WTC11 (cell line): ENCODE measurements around the gene OOSP1. TPM values are rescaled to one million over a fixed set of nuclear protein-coding genes. Genes with fewer than 3 reads are reported as not detected.
"Not testable (repeated sequence)": the region's sequence is repeated elsewhere in the genome, so short reads cannot be mapped to it uniquely, and the experiment has no call there.

Experiments used
- ATAC-seq: fragments of 200-7000 bp; cut with Tn5 transposase; 2 replicates; pipeline ENCODE4 v1.10.0; 2021; ENCODE audit warnings: mild to moderate bottlenecking, moderate library complexity
- CTCF ChIA-PET: fragments of 300-600 bp; sonication (Branson Sonifier 250); formaldehyde crosslinking; loops from one replicate; lab custom pipeline; 2021; ENCODE audit warnings: antibody characterized with exemption; lab: Charles Lee
- POLR2A ChIA-PET: fragments of 350-600 bp; sonication (Branson Sonifier 250); formaldehyde crosslinking; loops from one replicate; lab custom pipeline; 2021; ENCODE audit warnings: antibody characterized with exemption; lab: Charles Lee
- DNase-seq: peaks from one replicate; pipeline ENCODE4 v3.0.0; 2021; ENCODE audit warnings: low spot score
- H3K27ac Mint-ChIP-seq: 2 replicates; pipeline ENCODE4 v1.8.0; 2021; ENCODE audit warnings: mixed read lengths
- H3K27me3 Mint-ChIP-seq: 2 replicates; pipeline ENCODE4 v1.8.0; 2021; ENCODE audit warnings: low read depth, mild to moderate bottlenecking, moderate library complexity, mixed read lengths
- H3K36me3 Mint-ChIP-seq: 2 replicates; pipeline ENCODE4 v1.8.0; 2021; ENCODE audit warnings: mixed read lengths
- H3K4me1 Mint-ChIP-seq: 2 replicates; pipeline ENCODE4 v1.8.0; 2022; ENCODE audit warnings: mixed read lengths
- H3K4me3 Mint-ChIP-seq: 2 replicates; pipeline ENCODE4 v1.8.0; 2021; ENCODE audit warnings: mild to moderate bottlenecking, moderate library complexity, mixed read lengths
- H3K9me3 Mint-ChIP-seq: 2 replicates; pipeline ENCODE4 v1.8.0; 2021; ENCODE audit warnings: mixed read lengths
- ELF4 ChIP-seq: sonication (generic); formaldehyde crosslinking; IDR thresholded peaks from 2 replicates; pipeline ENCODE4 v1.8.1; 2022; ENCODE audit warnings: low read depth, mild to moderate bottlenecking, moderate library complexity, missing genetic modification reagents
- ETV6 ChIP-seq: sonication (generic); formaldehyde crosslinking; IDR thresholded peaks from 2 replicates; pipeline ENCODE4 v1.8.1; 2022; ENCODE audit warnings: mild to moderate bottlenecking, missing genetic modification reagents
- GTF2I ChIP-seq: fragments of 250-450 bp; sonication (Bioruptor Pico); conservative IDR thresholded peaks from 2 replicates; pipeline ENCODE4 v1.4.0; 2021; ENCODE audit warnings: mild to moderate bottlenecking
- KAT7 ChIP-seq: sonication (generic); formaldehyde crosslinking; IDR thresholded peaks from 2 replicates; pipeline ENCODE4 v1.8.1; 2023; ENCODE audit warnings: missing genetic modification reagents, mild to moderate bottlenecking, borderline replicate concordance
- MYBL2 ChIP-seq: sonication (generic); formaldehyde crosslinking; IDR thresholded peaks from 2 replicates; pipeline ENCODE4 v1.8.1; 2023; ENCODE audit warnings: mild to moderate bottlenecking, moderate library complexity, missing genetic modification reagents
- OVOL2 ChIP-seq: fragments of 250-450 bp; sonication (Bioruptor Pico); IDR thresholded peaks from 2 replicates; pipeline ENCODE4 v1.9.0; 2021; ENCODE audit warnings: mild to moderate bottlenecking, borderline replicate concordance
- SMAD4 ChIP-seq: sonication (generic); formaldehyde crosslinking; IDR thresholded peaks from 2 replicates; pipeline ENCODE4 v1.8.0; 2022; ENCODE audit warnings: mild to moderate bottlenecking, missing genetic modification reagents
- SOX15 ChIP-seq: fragments of 250-450 bp; sonication (Bioruptor Pico); IDR thresholded peaks from 2 replicates; pipeline ENCODE4 v1.9.0; 2021; ENCODE audit warnings: mild to moderate bottlenecking
- SP1 ChIP-seq: sonication (generic); formaldehyde crosslinking; conservative IDR thresholded peaks from 2 replicates; pipeline ENCODE4 v1.8.1; 2022; ENCODE audit warnings: missing genetic modification reagents
- ZBTB21 ChIP-seq: sonication (generic); formaldehyde crosslinking; IDR thresholded peaks from 2 replicates; pipeline ENCODE4 v1.8.1; 2023; ENCODE audit warnings: mild to moderate bottlenecking, missing genetic modification reagents, borderline replicate concordance
- ZNF219 ChIP-seq: sonication (generic); formaldehyde crosslinking; IDR thresholded peaks from 2 replicates; pipeline ENCODE4 v1.8.0; 2023; ENCODE audit warnings: missing genetic modification reagents, mild to moderate bottlenecking, borderline replicate concordance
- ZNF317 ChIP-seq: sonication (generic); formaldehyde crosslinking; IDR thresholded peaks from 2 replicates; pipeline ENCODE4 v1.8.1; 2023; ENCODE audit warnings: low read depth, mild to moderate bottlenecking, moderate library complexity, missing genetic modification reagents, borderline replicate concordance
- ZNF416 ChIP-seq: fragments of 250-450 bp; sonication (Bioruptor Pico); IDR thresholded peaks from 2 replicates; pipeline ENCODE4 v1.9.0; 2021; ENCODE audit warnings: mild to moderate bottlenecking, inconsistent platforms
- total RNA-seq: library from RNA; stranded (reverse); gene quantifications from 3 replicates; pipeline ENCODE4 v1.2.3, GENCODE V29; 2021
- TF ChIP-seq, protein P1 (sequence below): sonication (generic); formaldehyde crosslinking; IDR thresholded peaks from 2 replicates; pipeline ENCODE4 v1.8.0; 2022; ENCODE audit warnings: mild to moderate bottlenecking, missing genetic modification reagents
- TF ChIP-seq, protein P2 (sequence below): fragments of 250-450 bp; sonication (Bioruptor Pico); IDR thresholded peaks from 2 replicates; pipeline ENCODE4 v1.9.0; 2021; ENCODE audit warnings: moderate library complexity, mild to moderate bottlenecking, inconsistent platforms, borderline replicate concordance
- TF ChIP-seq, protein P3 (sequence below): fragments of 250-450 bp; sonication (Bioruptor Pico); IDR thresholded peaks from 2 replicates; pipeline ENCODE4 v1.9.0; 2021; ENCODE audit warnings: mild to moderate bottlenecking, borderline replicate concordance
- TF ChIP-seq, protein P4 (sequence below): sonication (generic); formaldehyde crosslinking; IDR thresholded peaks from 2 replicates; pipeline ENCODE4 v1.8.0; 2022; ENCODE audit warnings: mild to moderate bottlenecking, missing genetic modification reagents
- TF ChIP-seq, protein P5 (sequence below): sonication (generic); formaldehyde crosslinking; IDR thresholded peaks from 2 replicates; pipeline ENCODE4 v1.8.1; 2023; ENCODE audit warnings: mild to moderate bottlenecking, moderate library complexity, missing genetic modification reagents
- TF ChIP-seq, protein P6 (sequence below): fragments of 250-450 bp; sonication (Bioruptor Pico); IDR thresholded peaks from 2 replicates; pipeline ENCODE4 v2.1.2; 2022; ENCODE audit warnings: mild to moderate bottlenecking, moderate library complexity

OOSP1 gene
- total RNA-seq, 1 experiment from 2014 or later: not detected

DNA sequence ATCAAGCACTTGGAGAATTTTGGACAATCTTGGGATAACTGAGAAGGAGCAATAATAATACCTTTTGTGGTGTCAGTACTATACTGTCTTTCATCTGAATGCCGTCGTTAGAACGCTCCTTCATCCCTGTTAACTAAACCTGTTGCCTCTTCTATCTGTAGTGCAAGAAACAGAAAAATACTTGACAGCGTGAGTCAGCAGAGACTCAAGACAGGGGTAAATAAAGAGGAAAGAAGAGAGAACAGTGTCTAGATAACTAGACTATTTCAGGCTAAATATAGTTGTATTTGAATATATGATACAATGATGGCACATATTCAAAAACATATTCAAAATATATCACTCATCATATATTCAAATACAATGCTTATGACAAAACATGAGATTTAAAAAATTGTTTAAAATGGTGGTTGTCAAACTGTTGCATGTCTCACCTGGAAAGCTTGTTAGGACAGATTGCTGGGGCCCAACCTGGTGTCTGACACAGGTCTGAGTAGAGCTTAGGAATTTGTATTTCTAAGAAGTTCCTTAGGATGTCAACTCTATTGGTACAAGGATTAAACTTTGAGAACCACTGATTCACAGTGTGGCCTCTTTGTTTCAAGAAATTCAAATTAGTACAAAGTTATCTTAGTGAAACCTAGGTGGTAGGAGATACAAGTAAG, 43.0 kb downstream of the OOSP1 start:
- H3K27me3 Mint-ChIP-seq: no peaks in the 10 kb centered on the region; the same call in 1 of the 2 replicates
- ATAC-seq: no peak
- no peaks in the 10 kb centered on the region for H3K4me1 Mint-ChIP-seq
- no peaks in the 10 kb centered on the region for H3K9me3 Mint-ChIP-seq
- no peak for DNase-seq
- no peak overlapping the region for H3K4me3 Mint-ChIP-seq
- POLR2A ChIA-PET: no interaction called here
- TF ChIP-seq ZNF219 (CRISPR knock-in tag): no peak
- no peak for TF ChIP-seq SOX15 (CRISPR knock-in tag)
- no peak for TF ChIP-seq ZNF416
- no peak for TF ChIP-seq MYBL2 (CRISPR knock-in tag)
- TF ChIP-seq SMAD4 (CRISPR knock-in tag): no peak
- TF ChIP-seq OVOL2: no peak
- TF ChIP-seq GTF2I (CRISPR knock-in tag): no peak
- TF ChIP-seq, protein P1, sequence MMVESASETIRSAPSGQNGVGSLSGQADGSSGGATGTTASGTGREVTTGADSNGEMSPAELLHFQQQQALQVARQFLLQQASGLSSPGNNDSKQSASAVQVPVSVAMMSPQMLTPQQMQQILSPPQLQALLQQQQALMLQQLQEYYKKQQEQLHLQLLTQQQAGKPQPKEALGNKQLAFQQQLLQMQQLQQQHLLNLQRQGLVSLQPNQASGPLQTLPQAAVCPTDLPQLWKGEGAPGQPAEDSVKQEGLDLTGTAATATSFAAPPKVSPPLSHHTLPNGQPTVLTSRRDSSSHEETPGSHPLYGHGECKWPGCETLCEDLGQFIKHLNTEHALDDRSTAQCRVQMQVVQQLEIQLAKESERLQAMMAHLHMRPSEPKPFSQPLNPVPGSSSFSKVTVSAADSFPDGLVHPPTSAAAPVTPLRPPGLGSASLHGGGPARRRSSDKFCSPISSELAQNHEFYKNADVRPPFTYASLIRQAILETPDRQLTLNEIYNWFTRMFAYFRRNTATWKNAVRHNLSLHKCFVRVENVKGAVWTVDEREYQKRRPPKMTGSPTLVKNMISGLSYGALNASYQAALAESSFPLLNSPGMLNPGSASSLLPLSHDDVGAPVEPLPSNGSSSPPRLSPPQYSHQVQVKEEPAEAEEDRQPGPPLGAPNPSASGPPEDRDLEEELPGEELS (CRISPR knock-in tag): no peak
- TF ChIP-seq ZNF317: no peak
- TF ChIP-seq ZBTB21 (CRISPR knock-in tag): no peak
- TF ChIP-seq, protein P2, sequence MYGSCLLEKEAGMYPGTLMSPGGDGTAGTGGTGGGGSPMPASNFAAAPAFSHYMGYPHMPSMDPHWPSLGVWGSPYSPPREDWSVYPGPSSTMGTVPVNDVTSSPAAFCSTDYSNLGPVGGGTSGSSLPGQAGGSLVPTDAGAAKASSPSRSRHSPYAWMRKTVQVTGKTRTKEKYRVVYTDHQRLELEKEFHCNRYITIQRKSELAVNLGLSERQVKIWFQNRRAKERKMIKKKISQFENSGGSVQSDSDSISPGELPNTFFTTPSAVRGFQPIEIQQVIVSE: no peak
- TF ChIP-seq SP1 (CRISPR knock-in tag): no peak
- no peak for TF ChIP-seq ELF4 (CRISPR knock-in tag)
- TF ChIP-seq, protein P3, sequence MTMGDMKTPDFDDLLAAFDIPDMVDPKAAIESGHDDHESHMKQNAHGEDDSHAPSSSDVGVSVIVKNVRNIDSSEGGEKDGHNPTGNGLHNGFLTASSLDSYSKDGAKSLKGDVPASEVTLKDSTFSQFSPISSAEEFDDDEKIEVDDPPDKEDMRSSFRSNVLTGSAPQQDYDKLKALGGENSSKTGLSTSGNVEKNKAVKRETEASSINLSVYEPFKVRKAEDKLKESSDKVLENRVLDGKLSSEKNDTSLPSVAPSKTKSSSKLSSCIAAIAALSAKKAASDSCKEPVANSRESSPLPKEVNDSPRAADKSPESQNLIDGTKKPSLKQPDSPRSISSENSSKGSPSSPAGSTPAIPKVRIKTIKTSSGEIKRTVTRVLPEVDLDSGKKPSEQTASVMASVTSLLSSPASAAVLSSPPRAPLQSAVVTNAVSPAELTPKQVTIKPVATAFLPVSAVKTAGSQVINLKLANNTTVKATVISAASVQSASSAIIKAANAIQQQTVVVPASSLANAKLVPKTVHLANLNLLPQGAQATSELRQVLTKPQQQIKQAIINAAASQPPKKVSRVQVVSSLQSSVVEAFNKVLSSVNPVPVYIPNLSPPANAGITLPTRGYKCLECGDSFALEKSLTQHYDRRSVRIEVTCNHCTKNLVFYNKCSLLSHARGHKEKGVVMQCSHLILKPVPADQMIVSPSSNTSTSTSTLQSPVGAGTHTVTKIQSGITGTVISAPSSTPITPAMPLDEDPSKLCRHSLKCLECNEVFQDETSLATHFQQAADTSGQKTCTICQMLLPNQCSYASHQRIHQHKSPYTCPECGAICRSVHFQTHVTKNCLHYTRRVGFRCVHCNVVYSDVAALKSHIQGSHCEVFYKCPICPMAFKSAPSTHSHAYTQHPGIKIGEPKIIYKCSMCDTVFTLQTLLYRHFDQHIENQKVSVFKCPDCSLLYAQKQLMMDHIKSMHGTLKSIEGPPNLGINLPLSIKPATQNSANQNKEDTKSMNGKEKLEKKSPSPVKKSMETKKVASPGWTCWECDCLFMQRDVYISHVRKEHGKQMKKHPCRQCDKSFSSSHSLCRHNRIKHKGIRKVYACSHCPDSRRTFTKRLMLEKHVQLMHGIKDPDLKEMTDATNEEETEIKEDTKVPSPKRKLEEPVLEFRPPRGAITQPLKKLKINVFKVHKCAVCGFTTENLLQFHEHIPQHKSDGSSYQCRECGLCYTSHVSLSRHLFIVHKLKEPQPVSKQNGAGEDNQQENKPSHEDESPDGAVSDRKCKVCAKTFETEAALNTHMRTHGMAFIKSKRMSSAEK (CRISPR knock-in tag): no peak
- TF ChIP-seq, protein P4, sequence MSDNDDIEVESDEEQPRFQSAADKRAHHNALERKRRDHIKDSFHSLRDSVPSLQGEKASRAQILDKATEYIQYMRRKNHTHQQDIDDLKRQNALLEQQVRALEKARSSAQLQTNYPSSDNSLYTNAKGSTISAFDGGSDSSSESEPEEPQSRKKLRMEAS (CRISPR knock-in tag): no peak
- TF ChIP-seq ETV6 (CRISPR knock-in tag): no peak
- no peak for TF ChIP-seq KAT7 (CRISPR knock-in tag)
- TF ChIP-seq, protein P5, sequence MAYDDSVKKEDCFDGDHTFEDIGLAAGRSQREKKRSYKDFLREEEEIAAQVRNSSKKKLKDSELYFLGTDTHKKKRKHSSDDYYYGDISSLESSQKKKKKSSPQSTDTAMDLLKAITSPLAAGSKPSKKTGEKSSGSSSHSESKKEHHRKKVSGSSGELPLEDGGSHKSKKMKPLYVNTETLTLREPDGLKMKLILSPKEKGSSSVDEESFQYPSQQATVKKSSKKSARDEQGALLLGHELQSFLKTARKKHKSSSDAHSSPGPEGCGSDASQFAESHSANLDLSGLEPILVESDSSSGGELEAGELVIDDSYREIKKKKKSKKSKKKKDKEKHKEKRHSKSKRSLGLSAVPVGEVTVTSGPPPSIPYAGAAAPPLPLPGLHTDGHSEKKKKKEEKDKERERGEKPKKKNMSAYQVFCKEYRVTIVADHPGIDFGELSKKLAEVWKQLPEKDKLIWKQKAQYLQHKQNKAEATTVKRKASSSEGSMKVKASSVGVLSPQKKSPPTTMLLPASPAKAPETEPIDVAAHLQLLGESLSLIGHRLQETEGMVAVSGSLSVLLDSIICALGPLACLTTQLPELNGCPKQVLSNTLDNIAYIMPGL (CRISPR knock-in tag): no peak
- TF ChIP-seq, protein P6, sequence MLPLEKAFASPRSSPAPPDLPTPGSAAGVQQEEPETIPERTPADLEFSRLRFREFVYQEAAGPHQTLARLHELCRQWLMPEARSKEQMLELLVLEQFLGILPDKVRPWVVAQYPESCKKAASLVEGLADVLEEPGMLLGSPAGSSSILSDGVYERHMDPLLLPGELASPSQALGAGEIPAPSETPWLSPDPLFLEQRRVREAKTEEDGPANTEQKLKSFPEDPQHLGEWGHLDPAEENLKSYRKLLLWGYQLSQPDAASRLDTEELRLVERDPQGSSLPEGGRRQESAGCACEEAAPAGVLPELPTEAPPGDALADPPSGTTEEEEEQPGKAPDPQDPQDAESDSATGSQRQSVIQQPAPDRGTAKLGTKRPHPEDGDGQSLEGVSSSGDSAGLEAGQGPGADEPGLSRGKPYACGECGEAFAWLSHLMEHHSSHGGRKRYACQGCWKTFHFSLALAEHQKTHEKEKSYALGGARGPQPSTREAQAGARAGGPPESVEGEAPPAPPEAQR (CRISPR knock-in tag): no peak
- TF ChIP-seq, all 79 proteins: peak for 0
- CTCF ChIA-PET: no interaction called here
- H3K27ac Mint-ChIP-seq: no peak overlapping the region
- no peaks in the 10 kb centered on the region for H3K36me3 Mint-ChIP-seq

DNA sequence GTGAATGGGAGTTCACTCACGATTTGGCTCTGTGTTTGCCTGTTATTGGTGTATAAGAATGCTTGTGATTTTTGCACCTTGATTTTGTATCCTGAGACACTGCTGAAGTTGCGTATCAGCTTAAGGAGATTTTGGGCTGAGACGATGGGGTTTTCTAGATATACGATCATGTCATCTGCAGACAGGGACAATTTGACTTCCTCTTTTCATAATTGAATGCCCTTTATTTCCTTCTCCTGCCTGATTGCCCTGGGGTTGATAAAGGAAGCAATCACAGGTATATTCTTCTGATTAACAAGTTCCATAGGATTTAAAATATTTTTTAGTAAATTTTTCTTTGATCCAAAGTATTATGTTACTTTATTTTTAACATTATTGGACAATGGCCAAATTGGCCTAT, 43.8 kb downstream of the OOSP1 start:
- H3K9me3 Mint-ChIP-seq, H3K4me1 Mint-ChIP-seq, H3K27me3 Mint-ChIP-seq, H3K4me3 Mint-ChIP-seq, ATAC-seq, H3K27ac Mint-ChIP-seq, CTCF ChIA-PET, POLR2A ChIA-PET, H3K36me3 Mint-ChIP-seq, DNase-seq: not testable (repeated sequence)
